WTC11 (cell line): Measurements from ENCODE around the gene CX3CR1.

Experiments
- MXD4 ChIP-seq: fragments of 250-450 bp; sonication (Bioruptor Pico); IDR thresholded peaks from 2 replicates; pipeline ENCODE4 v1.8.0; 2021; ENCODE audit warnings: mild to moderate bottlenecking, moderate library complexity, borderline replicate concordance
- ZNF232 ChIP-seq: sonication (generic); formaldehyde crosslinking; IDR thresholded peaks from 2 replicates; pipeline ENCODE4 v1.8.0; 2022; ENCODE audit warnings: mild to moderate bottlenecking, missing genetic modification reagents
- TF ChIP-seq, protein P1 (sequence below): fragments of 200-600 bp; IDR thresholded peaks from 2 replicates; pipeline ENCODE4 v1.8.0; 2022; ENCODE audit warnings: antibody characterized with exemption

DNA sequence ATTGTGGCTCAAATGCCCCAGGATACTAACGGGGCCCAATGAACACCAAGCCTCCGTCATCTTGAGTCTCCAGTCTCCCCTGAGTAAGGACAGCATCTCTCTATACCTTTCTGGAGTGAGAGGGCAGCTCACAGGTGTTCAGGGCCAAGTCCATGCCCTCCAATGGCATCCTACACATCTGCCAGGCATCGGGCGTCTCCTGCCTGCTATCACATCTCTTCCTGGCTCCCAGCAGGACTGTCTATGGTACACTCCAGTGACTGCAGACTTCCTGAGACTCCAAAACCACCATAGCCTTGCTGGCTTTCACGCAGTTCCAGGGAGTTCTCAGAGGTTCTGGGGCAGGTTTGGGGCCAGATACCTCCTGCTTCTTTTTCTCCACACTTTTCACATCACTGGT is 28.3 kb downstream of the CX3CR1 start:
- TF ChIP-seq, protein P1, sequence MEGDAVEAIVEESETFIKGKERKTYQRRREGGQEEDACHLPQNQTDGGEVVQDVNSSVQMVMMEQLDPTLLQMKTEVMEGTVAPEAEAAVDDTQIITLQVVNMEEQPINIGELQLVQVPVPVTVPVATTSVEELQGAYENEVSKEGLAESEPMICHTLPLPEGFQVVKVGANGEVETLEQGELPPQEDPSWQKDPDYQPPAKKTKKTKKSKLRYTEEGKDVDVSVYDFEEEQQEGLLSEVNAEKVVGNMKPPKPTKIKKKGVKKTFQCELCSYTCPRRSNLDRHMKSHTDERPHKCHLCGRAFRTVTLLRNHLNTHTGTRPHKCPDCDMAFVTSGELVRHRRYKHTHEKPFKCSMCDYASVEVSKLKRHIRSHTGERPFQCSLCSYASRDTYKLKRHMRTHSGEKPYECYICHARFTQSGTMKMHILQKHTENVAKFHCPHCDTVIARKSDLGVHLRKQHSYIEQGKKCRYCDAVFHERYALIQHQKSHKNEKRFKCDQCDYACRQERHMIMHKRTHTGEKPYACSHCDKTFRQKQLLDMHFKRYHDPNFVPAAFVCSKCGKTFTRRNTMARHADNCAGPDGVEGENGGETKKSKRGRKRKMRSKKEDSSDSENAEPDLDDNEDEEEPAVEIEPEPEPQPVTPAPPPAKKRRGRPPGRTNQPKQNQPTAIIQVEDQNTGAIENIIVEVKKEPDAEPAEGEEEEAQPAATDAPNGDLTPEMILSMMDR, result no peak
- TF ChIP-seq MXD4 (CRISPR knock-in tag) (no peak), ZNF232 (CRISPR knock-in tag) (no peak)
